Stimulated activated CD4-positive, alpha-beta T cell treated with anti-CD3 and anti-CD28 coated beads, Interleukin-4, amount 100 ng/mL, for 48 hours (primary cell): ENCODE results near the gene JUND.

ENCODE experiments used
- DNase-seq, 2 donors: peaks; one replicate each; pipeline ENCODE4 v3.0.0-alpha.2; 2020; ENCODE audit warnings: low read depth in 2 of 2

JUND gene

GRCh38 chr19:18234194-18234593 is 47.2 kb downstream of the JUND start:
- no peak for DNase-seq

GRCh38 chr19:18233224-18233825 is 48.1 kb downstream of the JUND start:
- DNase-seq = peak; percentile 28 to 47

- DNase-seq = no peak
Observed at GRCh38 chr19:18232540-18233223, 48.7 kb downstream of the JUND start.

GRCh38 chr19:18231775-18232174 is 49.6 kb downstream of the JUND start:
- no peak for DNase-seq

- DNase-seq = no peak
Observed at GRCh38 chr19:18230941-18231734, 50.3 kb downstream of the JUND start.

GRCh38 chr19:18229915-18230314 is 51.5 kb downstream of the JUND start:
- no peak for DNase-seq
